Activated gamma-delta T cell treated with Interleukin-2 at 50 U/mL for 16 hours (primary cell): ENCODE measurements around the gene MASP2.

Experiments used
- DNase-seq: peaks from one replicate; pipeline ENCODE4 v3.0.0-alpha.2; 2020

Gene MASP2

DNA sequence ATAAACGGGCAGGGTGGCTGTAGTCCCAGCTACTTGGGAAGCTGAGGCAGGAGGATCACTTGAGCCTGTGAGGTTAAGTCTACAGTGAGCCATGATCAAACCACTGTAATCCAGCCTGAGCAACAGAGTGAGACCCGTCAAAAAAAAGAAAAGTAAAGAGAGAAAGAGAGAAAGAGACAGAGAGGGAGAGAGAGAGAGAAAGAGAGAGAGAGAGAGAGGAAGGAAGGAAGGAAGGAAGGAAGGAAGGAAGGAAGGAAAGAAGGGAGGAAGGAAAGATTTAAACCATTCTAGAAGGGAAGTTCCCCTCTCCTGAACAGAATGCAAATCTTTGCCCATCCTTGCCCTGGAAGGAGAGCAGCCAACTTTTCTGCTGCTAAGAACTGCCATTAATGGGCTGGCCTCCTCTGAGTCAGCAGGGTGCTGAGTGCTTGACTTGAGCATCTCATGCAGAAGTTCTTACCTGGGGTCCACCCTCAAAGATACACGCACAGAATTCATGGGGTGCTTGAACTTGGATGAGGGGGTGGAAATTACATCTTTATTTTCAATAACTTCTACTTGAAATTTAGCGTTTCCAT is 59.1 kb downstream of the MASP2 start:
- DNase-seq = no peak

GRCh38 chr1:10986525-10986890 is 60.5 kb downstream of the MASP2 start:
- DNase-seq = no peak

- DNase-seq = no peak
Observed at GRCh38 chr1:10980841-10981727, 66.0 kb downstream of the MASP2 start.

- DNase-seq = no peak
Observed at GRCh38 chr1:10980094-10980577, 66.9 kb downstream of the MASP2 start.

- no peak for DNase-seq
Observed at GRCh38 chr1:10979483-10979920, 67.5 kb downstream of the MASP2 start.

GRCh38 chr1:10978719-10979118 is 68.3 kb downstream of the MASP2 start:
- DNase-seq = no peak
